HepG2 (cell line): Measurements from ENCODE around the gene CARTPT. TPM values are rescaled to one million over a fixed set of nuclear protein-coding genes. Genes with fewer than 3 reads are reported as not detected.

Experiments used
- ATAC-seq: fragments of 200-7000 bp; cut with Tn5 transposase; 3 replicates; pipeline ENCODE4 v1.9.1; 2020; ENCODE audit warnings: mild to moderate bottlenecking, moderate library complexity
- BruUV-seq: library from RNA; stranded (reverse); fragments of 400-500 nt; replicated peaks from 2 replicates; lab custom pipeline; 2021; lab: Mats Ljungman, UMichigan
- CTCF ChIA-PET: fragments of 300-600 bp; formaldehyde crosslinking; extraction: SDS; loops from one replicate; lab custom pipeline; 2021; ENCODE audit warnings: low total read pairs, inconsistent platforms, low intra/inter-chr PET ratio; lab: Yijun Ruan, JAX
- POLR2A ChIA-PET: fragments of 350-600 bp; sonication (Branson Sonifier 250); formaldehyde crosslinking; loops from one replicate; lab custom pipeline; 2020; ENCODE audit warnings: antibody characterized with exemption, inconsistent platforms; lab: Yijun Ruan, JAX
- DNase-seq: peaks from one replicate; pipeline ENCODE4 v3.0.0-alpha.2; 2015; ENCODE audit warnings: low spot score
- FAIRE-seq: peaks from 3 replicates; lab custom pipeline; 2011; peaks lifted over from hg19 to GRCh38; lab: Jason Lieb, UNC
- H2AFZ ChIP-seq: one replicate; pipeline ENCODE4 v1.6.1; 2011; ENCODE audit warnings: low read length, inconsistent platforms
- H3K27ac ChIP-seq: fragments of 300-600 bp; 3 replicates; pipeline ENCODE4 v1.8.0; 2011; ENCODE audit warnings: mixed run types, mild to moderate bottlenecking, mixed read lengths, low read length, inconsistent platforms; ENCODE audit not compliant: insufficient read depth; ENCODE audit errors: extremely low read length
- H3K27me3 ChIP-seq, 2 experiments: fragments of 200-600 bp in 1 of 2; 2 replicates in 1 of 2; 3 replicates in 1 of 2; pipeline versions ENCODE4 v1.6.0 to v1.8.0; 2011; ENCODE audit warnings: low read length in 2 of 2, mild to moderate bottlenecking in 2 of 2, moderate library complexity in 2 of 2, inconsistent platforms in 1 of 2; ENCODE audit not compliant: insufficient read depth in 2 of 2, control insufficient read depth in 1 of 2
- H3K36me3 ChIP-seq, 2 experiments: fragments of 200-600 bp in 1 of 2; replicated peaks in 1 of 2; 2 replicates in 1 of 2; 3 replicates in 1 of 2; pipeline versions ENCODE4 v1.5.1 to v1.8.0; 2011; ENCODE audit warnings: low read length in 2 of 2, inconsistent platforms in 1 of 2; ENCODE audit not compliant: insufficient read depth in 2 of 2, control insufficient read depth in 1 of 2
- H3K4me1 ChIP-seq: 2 replicates; pipeline ENCODE4 v1.5.1; 2012; ENCODE audit warnings: low read length, inconsistent platforms; ENCODE audit not compliant: insufficient read depth
- H3K4me2 ChIP-seq: 2 replicates; pipeline ENCODE4 v1.6.0; 2011; ENCODE audit warnings: low read depth, low read length, inconsistent platforms
- H3K4me3 ChIP-seq, 3 experiments: fragments of 200-600 bp in 1 of 3; sonication (generic), shearing (Covaris generic) in 1 of 3; replicated peaks in 1 of 3; 2 replicates each; pipeline ENCODE4 v1.5.1; 2011 to 2016; ENCODE audit warnings: low read length in 3 of 3, inconsistent platforms in 2 of 3, low read depth in 2 of 3, mild to moderate bottlenecking in 2 of 3, control low read depth in 1 of 3, mixed read lengths in 1 of 3; ENCODE audit not compliant: insufficient read depth in 1 of 3
- H3K79me2 ChIP-seq: one replicate; pipeline ENCODE4 v1.6.1; 2011; ENCODE audit warnings: low read length, inconsistent platforms; ENCODE audit not compliant: insufficient read depth
- H3K9ac ChIP-seq: 2 replicates; pipeline ENCODE4 v1.6.0; 2011; ENCODE audit warnings: mild to moderate bottlenecking, low read depth, low read length, inconsistent platforms; ENCODE audit not compliant: insufficient read depth
- H3K9me3 ChIP-seq: 2 replicates; pipeline ENCODE4 v1.5.1; 2012; ENCODE audit warnings: mild to moderate bottlenecking, low read length
- H4K20me1 ChIP-seq: 2 replicates; pipeline ENCODE4 v1.6.0; 2011; ENCODE audit warnings: inconsistent platforms, mild to moderate bottlenecking, low read length, moderate library complexity; ENCODE audit not compliant: insufficient read depth
- SMC3 ChIP-seq: IDR thresholded peaks from 2 replicates; pipeline ENCODE4 v1.6.1; 2011; ENCODE audit warnings: low read length, improper control_type of control experiment
- ZFP62 ChIP-seq: sonication (generic); formaldehyde crosslinking; IDR thresholded peaks from 2 replicates; pipeline ENCODE4 v1.4.0; 2020; ENCODE audit warnings: missing genetic modification reagents
- ZNF274 ChIP-seq: sonication (generic); formaldehyde crosslinking; IDR thresholded peaks from 2 replicates; pipeline ENCODE4 v1.5.1; 2020; ENCODE audit warnings: mild to moderate bottlenecking, missing genetic modification reagents
- ZNF317 ChIP-seq: sonication (generic); formaldehyde crosslinking; IDR thresholded peaks from 2 replicates; pipeline ENCODE4 v1.5.0; 2020; ENCODE audit warnings: mild to moderate bottlenecking, missing genetic modification reagents
- ZNF318 ChIP-seq: sonication (generic); formaldehyde crosslinking; IDR thresholded peaks from 2 replicates; pipeline ENCODE4 v1.4.0; 2020; ENCODE audit warnings: mild to moderate bottlenecking, missing genetic modification reagents
- ZNF337 ChIP-seq: sonication (generic); formaldehyde crosslinking; IDR thresholded peaks from 2 replicates; pipeline ENCODE4 v1.5.1; 2020; ENCODE audit warnings: missing genetic modification reagents, low read depth, mild to moderate bottlenecking, borderline replicate concordance
- ZSCAN5A ChIP-seq: sonication (generic); formaldehyde crosslinking; IDR thresholded peaks from 2 replicates; pipeline ENCODE4 v1.8.0; 2022; ENCODE audit warnings: mild to moderate bottlenecking, missing genetic modification reagents, borderline replicate concordance
- WGBS: methylation state at CpG from one replicate; pipeline ENCODE4 v1.1.6; 2017; ENCODE audit warnings: low lambda C conversion rate; 5-methylcytosine and 5-hydroxymethylcytosine counted together
- in situ Hi-C: cut with HindIII; loops from 2 replicates; pipeline ENCODE4 v1.10.0; 2017; ENCODE audit warnings: low pct_unique_long_range_greater_than_20kb; ENCODE audit not compliant: extremely low pct_ligation_motif_present
- intact Hi-C: fragments of 100-400 bp; cut with micrococcal nuclease; formaldehyde crosslinking; loops from one replicate; pipeline ENCODE4 v1.10.0; 2022; ENCODE audit not compliant: unreplicated experiment
- polyA plus RNA-seq, 8 experiments: library from polyadenylated mRNA; depleted of rRNA in 3 of 8; stranded (reverse) in 7 of 8; unstranded in 1 of 8; fragments of >200 nt; fragmentation: Illumina TruSeq in 4 of 8; extraction: Trizol in 4 of 8; gene quantifications; 2 replicates each; pipeline versions ENCODE4 v1.2.1 to v1.2.3, GENCODE V29; 2011 to 2016; ENCODE audit warnings: low read depth in 4 of 8, missing spikeins in 1 of 8, mixed read lengths in 1 of 8; ENCODE audit not compliant: insufficient read depth in 1 of 8
- total RNA-seq, 5 experiments: library from RNA; depleted of rRNA; stranded (reverse); fragments of >200 nt; fragmentation: Illumina TruSeq; extraction: Trizol; gene quantifications; 2 replicates each; pipeline ENCODE4 v1.2.3, GENCODE V29; 2016; ENCODE audit warnings: low read depth in 1 of 5
- TF ChIP-seq, protein P1 (sequence below): fragments of 450-650 bp; IDR thresholded peaks from 2 replicates; pipeline ENCODE4 v1.6.1; 2017

CARTPT gene
- total and polyA plus RNA-seq, 2 of the 13 experiments (the other 11 are each of a cell fraction or from before 2014, with no cell fraction given) = not detected

GRCh38 chr5:71711610-71712009, 7.5 kb upstream of the CARTPT start (continued):
- TF ChIP-seq, protein P1, sequence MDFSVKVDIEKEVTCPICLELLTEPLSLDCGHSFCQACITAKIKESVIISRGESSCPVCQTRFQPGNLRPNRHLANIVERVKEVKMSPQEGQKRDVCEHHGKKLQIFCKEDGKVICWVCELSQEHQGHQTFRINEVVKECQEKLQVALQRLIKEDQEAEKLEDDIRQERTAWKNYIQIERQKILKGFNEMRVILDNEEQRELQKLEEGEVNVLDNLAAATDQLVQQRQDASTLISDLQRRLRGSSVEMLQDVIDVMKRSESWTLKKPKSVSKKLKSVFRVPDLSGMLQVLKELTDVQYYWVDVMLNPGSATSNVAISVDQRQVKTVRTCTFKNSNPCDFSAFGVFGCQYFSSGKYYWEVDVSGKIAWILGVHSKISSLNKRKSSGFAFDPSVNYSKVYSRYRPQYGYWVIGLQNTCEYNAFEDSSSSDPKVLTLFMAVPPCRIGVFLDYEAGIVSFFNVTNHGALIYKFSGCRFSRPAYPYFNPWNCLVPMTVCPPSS = no peak
- TF ChIP-seq ZSCAN5A (CRISPR knock-in tag) = no peak

GRCh38 chr5:71714911-71715310, 4.2 kb upstream of the CARTPT start:
- no TSS peak for BruUV-seq
- DNase-seq (no peak), FAIRE-seq (no peak), ATAC-seq (no peak)
- Histone ChIP-seq H3K9me3 (no peaks in the 10 kb centered on the region), H3K27me3 (no peaks in the 10 kb centered on the region), H3K4me1 (no peaks in the 10 kb centered on the region), H2AFZ (no peak overlapping the region), H3K79me2 (no peaks in the 10 kb centered on the region), H3K9ac (no peak overlapping the region), H3K27ac (no peak overlapping the region), H3K4me3 (no peak overlapping the region), H4K20me1 (no peaks in the 10 kb centered on the region), H3K4me2 (no peak overlapping the region), H3K36me3 (no peaks in the 10 kb centered on the region)
- ChIA-PET CTCF (no interaction called here), POLR2A (no interaction called here)
- WGBS = 0% methylated on average over 2 of the region's 2 CpGs
- TF ChIP-seq ZNF317 (CRISPR knock-in tag) (no peak), ZNF274 (no peak), ZNF337 (no peak), ZNF318 (CRISPR knock-in tag) (no peak), SMC3 (no peak), ZFP62 (CRISPR knock-in tag) (no peak)
- in situ Hi-C loops = no loop called here
- intact Hi-C loops = no loop called here
